ENCODE results near the gene TPT1.
"Not testable (repeated sequence)": the region's sequence is repeated elsewhere in the genome, so short reads cannot be mapped to it uniquely, and the experiment has no call there.

The TPT1 gene

DNA sequence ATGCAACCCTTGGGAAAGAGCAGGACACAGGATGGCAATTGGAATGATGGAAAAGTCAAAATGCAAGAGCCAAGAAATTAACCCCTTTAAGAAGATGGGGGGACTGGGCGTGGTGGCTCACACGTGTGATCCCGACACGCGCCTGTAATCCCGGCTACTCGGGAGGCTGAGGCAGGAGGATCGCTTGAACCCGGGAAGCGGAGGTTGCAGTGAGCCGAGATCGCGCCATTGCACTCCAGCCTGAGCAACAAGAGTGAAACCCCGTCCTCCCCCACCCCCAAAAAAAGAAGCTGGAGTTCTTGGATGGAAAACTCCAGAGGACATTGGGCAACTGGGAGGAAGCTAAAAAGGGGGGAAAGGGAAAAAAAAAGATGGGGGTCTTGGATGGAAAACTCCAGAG lies 1.7 kb upstream of the TPT1 start:
- H3K27ac ChIP-seq (ENCODE audit: low read depth, low read length); H3K9ac ChIP-seq (ENCODE audit: low read length); H3K9me3 ChIP-seq (ENCODE audit: control insufficient read depth, insufficient read depth, low read depth, low read length); H3K27me3 ChIP-seq (ENCODE audit: control insufficient read depth, insufficient read depth, low read length); H3K4me1 ChIP-seq (ENCODE audit: control insufficient read depth, insufficient read depth, low read length): not testable (repeated sequence)
- H3K4me3 ChIP-seq (ENCODE audit: low read depth, low read length): peak overlapping the region; percentile 88
- peaks cover 50% of the 10 kb centered on the region for H3K36me3 ChIP-seq (ENCODE audit: control insufficient read depth, insufficient read depth, low read length)

DNA sequence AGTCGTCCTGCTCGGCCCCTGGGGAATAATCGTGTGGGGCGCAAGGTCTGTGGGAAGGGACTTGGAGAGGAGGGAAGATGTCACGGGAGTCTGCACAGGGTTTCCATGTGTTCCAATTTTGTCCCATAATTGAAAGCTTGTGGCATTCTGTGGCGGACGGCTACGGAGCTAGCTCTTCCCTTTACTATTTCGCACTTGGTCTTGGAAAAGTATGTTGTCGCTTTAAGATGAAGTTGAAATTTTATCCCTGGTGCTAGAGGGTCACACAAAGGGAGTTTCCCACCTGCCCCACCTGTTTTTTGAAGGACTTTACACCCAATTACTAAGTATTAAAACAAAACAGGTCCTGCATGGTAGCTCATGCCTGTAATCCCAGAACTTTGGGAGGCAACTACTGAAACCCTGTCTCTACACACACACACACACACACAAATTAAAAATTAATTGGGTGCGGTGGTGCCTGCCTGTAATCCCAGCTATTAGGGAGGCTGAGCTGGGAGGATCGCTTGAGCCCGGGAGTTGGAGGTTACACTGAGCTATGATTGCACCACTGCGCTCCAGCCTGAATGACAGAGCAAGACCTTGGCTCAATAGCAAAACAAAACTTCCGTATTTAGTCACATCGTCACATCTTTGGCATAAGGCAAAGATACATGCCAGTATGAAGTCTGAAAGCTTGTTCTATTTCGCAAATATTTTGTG lies 967 bp upstream of the TPT1 start:
- Histone ChIP-seq H3K9ac (ENCODE audit: low read length) (peak overlapping the region; percentile 82), H3K27me3 (ENCODE audit: control insufficient read depth, insufficient read depth, low read length) (no peaks in the 10 kb centered on the region), H3K4me3 (ENCODE audit: low read depth, low read length) (peak overlapping the region; percentile 88), H3K27ac (ENCODE audit: low read depth, low read length) (peak overlapping the region; percentile 63), H3K4me1 (ENCODE audit: control insufficient read depth, insufficient read depth, low read length) (peaks cover 8% of the 10 kb centered on the region; the same call in 1 of the 2 replicates), H3K36me3 (ENCODE audit: control insufficient read depth, insufficient read depth, low read length) (peaks cover 51% of the 10 kb centered on the region), H3K9me3 (ENCODE audit: control insufficient read depth, insufficient read depth, low read depth, low read length) (no peaks in the 10 kb centered on the region)

DNA sequence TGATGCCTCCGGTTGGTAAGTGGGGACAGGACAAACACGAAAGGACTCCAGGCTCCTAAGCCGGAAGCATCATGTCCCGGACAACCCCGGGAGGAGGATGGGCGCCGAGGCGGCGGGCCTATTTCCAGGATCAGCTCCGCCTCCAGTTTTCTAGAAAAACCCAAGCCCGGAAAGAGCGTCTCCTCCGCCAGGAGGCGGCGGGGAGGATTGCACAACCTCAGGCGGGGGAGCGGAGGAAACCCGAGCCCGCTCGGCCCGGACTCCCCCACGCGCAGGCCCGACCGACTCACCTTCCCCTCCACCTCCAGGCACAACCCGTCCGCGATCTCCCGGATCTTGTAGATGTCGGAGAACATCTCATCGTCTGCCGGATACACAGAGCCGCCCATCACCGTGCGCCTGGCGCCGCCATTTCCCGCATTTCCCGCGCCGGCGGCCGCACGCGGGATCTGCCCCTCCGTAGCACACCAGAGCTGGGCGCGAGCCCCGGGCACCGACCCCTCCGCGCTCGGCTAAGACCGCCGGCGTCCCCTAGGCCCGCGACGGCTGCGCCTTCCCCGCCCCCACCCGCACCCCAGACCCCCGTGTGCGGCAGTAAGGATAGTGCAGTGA lies 455 bp downstream of the TPT1 start:
- peak overlapping the region; percentile 98 for H3K9ac ChIP-seq (ENCODE audit: low read length)
- peaks cover 8% of the 10 kb centered on the region; the same call in 1 of the 2 replicates for H3K4me1 ChIP-seq (ENCODE audit: control insufficient read depth, insufficient read depth, low read length)
- H3K27me3 ChIP-seq (ENCODE audit: control insufficient read depth, insufficient read depth, low read length): no peaks in the 10 kb centered on the region
- peak overlapping the region; percentile 99 for H3K27ac ChIP-seq (ENCODE audit: low read depth, low read length)
- peak overlapping the region; percentile 88 for H3K4me3 ChIP-seq (ENCODE audit: low read depth, low read length)
- H3K36me3 ChIP-seq (ENCODE audit: control insufficient read depth, insufficient read depth, low read length): peaks cover 60% of the 10 kb centered on the region
- H3K9me3 ChIP-seq (ENCODE audit: control insufficient read depth, insufficient read depth, low read depth, low read length): no peaks in the 10 kb centered on the region

- Histone ChIP-seq H3K27me3 (ENCODE audit: control insufficient read depth, insufficient read depth, low read length) (no peaks in the 10 kb centered on the region), H3K9ac (ENCODE audit: low read length) (peak overlapping the region; percentile 98), H3K27ac (ENCODE audit: low read depth, low read length) (peak overlapping the region; percentile 99; the same call in 1 of the 2 replicates), H3K4me1 (ENCODE audit: control insufficient read depth, insufficient read depth, low read length) (peaks cover 8% of the 10 kb centered on the region; the same call in 1 of the 2 replicates), H3K4me3 (ENCODE audit: low read depth, low read length) (peak overlapping the region; percentile 88), H3K9me3 (ENCODE audit: control insufficient read depth, insufficient read depth, low read depth, low read length) (no peaks in the 10 kb centered on the region), H3K36me3 (ENCODE audit: control insufficient read depth, insufficient read depth, low read length) (peaks cover 62% of the 10 kb centered on the region)
These were observed 1.1 kb downstream of the TPT1 start for GRCh38 chr13:45339867-45340266.

DNA sequence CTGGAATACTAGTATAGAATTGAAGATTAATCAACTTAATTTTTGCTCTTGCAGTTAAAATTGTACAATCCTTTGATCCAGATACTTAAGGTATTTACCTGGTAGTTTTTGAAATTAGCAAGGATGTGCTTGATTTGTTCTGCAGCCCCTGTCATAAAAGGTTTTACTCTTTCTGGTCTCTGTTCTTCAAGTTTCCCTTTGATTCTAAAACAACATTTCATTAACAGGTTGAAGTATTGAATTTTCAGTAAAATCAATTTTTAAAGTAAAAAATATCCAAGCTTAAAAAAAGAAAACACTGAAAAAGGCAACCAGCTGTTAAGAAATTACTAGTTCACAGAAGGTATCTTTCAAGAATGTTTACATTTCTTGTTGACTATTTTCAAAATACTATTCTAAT lies 1.6 kb downstream of the TPT1 start:
- H3K4me3 ChIP-seq (ENCODE audit: low read depth, low read length): peak overlapping the region; percentile 88
- H3K9me3 ChIP-seq (ENCODE audit: control insufficient read depth, insufficient read depth, low read depth, low read length): no peaks in the 10 kb centered on the region
- no peak overlapping the region for H3K9ac ChIP-seq (ENCODE audit: low read length)
- peaks cover 8% of the 10 kb centered on the region; the same call in 1 of the 2 replicates for H3K4me1 ChIP-seq (ENCODE audit: control insufficient read depth, insufficient read depth, low read length)
- H3K27ac ChIP-seq (ENCODE audit: low read depth, low read length): no peak overlapping the region
- no peaks in the 10 kb centered on the region for H3K27me3 ChIP-seq (ENCODE audit: control insufficient read depth, insufficient read depth, low read length)
- peaks cover 62% of the 10 kb centered on the region for H3K36me3 ChIP-seq (ENCODE audit: control insufficient read depth, insufficient read depth, low read length)

- Histone ChIP-seq H3K36me3 (ENCODE audit: control insufficient read depth, insufficient read depth, low read length) (peaks cover 59% of the 10 kb centered on the region), H3K27me3 (ENCODE audit: control insufficient read depth, insufficient read depth, low read length) (no peaks in the 10 kb centered on the region), H3K9me3 (ENCODE audit: control insufficient read depth, insufficient read depth, low read depth, low read length) (no peaks in the 10 kb centered on the region), H3K4me1 (ENCODE audit: control insufficient read depth, insufficient read depth, low read length) (peaks cover 12% of the 10 kb centered on the region; the same call in 1 of the 2 replicates), H3K9ac (ENCODE audit: low read length) (no peak overlapping the region), H3K4me3 (ENCODE audit: low read depth, low read length) (no peak overlapping the region), H3K27ac (ENCODE audit: low read depth, low read length) (no peak overlapping the region)
These were observed 3.2 kb downstream of the TPT1 start for GRCh38 chr13:45337803-45338202.

- no peak overlapping the region for H3K27ac ChIP-seq (ENCODE audit: low read depth, low read length)
- peaks cover 59% of the 10 kb centered on the region for H3K36me3 ChIP-seq (ENCODE audit: control insufficient read depth, insufficient read depth, low read length)
- no peak overlapping the region for H3K4me3 ChIP-seq (ENCODE audit: low read depth, low read length)
- no peak overlapping the region for H3K9ac ChIP-seq (ENCODE audit: low read length)
- H3K27me3 ChIP-seq (ENCODE audit: control insufficient read depth, insufficient read depth, low read length): no peaks in the 10 kb centered on the region
- no peaks in the 10 kb centered on the region for H3K9me3 ChIP-seq (ENCODE audit: control insufficient read depth, insufficient read depth, low read depth, low read length)
- H3K4me1 ChIP-seq (ENCODE audit: control insufficient read depth, insufficient read depth, low read length): peaks cover 15% of the 10 kb centered on the region; the same call in 1 of the 2 replicates
These were observed 3.6 kb downstream of the TPT1 start for GRCh38 chr13:45337395-45337794.

DNA sequence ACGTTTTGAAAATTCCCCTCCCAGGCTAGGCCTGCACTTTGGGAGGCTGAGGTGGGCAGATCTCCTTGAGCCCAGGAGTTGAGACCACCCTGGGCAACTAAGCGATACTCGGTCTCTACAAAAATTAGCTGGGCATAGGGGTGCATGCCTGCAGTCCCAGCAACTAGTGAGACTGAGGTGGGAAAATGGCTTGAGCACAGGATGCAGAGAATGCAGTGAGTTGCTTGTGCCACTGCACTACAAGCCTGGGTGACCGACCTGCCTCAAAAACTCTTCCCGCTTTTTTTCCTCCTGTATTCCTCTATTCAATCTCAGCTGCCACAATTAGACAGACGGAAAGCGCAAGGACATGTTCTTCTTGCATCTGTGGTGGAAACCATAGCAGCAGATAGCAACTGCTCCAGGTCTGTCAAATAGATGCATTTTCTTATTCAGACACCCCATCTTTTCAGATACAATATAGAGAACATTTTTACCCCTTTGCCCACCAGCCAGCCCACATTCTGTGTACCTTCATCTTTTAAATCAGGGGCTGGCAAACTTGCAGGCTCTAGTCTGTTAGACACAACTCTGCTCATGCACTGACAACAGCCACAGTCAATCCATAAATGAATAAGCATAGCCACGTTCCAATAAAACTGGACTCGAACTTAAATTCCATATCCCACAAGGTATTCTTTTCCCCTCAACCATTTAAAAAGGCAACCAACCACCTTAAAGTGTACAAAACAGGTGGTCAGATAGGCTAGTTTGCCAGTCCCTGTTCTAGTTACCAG lies 4.8 kb downstream of the TPT1 start:
- Histone ChIP-seq H3K4me3 (ENCODE audit: low read depth, low read length) (no peak overlapping the region), H3K27ac (ENCODE audit: low read depth, low read length) (no peak overlapping the region), H3K4me1 (ENCODE audit: control insufficient read depth, insufficient read depth, low read length) (peaks cover 14% of the 10 kb centered on the region; the same call in 1 of the 2 replicates), H3K36me3 (ENCODE audit: control insufficient read depth, insufficient read depth, low read length) (peaks cover 59% of the 10 kb centered on the region), H3K9ac (ENCODE audit: low read length) (no peak overlapping the region), H3K27me3 (ENCODE audit: control insufficient read depth, insufficient read depth, low read length) (no peaks in the 10 kb centered on the region), H3K9me3 (ENCODE audit: control insufficient read depth, insufficient read depth, low read depth, low read length) (no peaks in the 10 kb centered on the region)

DNA sequence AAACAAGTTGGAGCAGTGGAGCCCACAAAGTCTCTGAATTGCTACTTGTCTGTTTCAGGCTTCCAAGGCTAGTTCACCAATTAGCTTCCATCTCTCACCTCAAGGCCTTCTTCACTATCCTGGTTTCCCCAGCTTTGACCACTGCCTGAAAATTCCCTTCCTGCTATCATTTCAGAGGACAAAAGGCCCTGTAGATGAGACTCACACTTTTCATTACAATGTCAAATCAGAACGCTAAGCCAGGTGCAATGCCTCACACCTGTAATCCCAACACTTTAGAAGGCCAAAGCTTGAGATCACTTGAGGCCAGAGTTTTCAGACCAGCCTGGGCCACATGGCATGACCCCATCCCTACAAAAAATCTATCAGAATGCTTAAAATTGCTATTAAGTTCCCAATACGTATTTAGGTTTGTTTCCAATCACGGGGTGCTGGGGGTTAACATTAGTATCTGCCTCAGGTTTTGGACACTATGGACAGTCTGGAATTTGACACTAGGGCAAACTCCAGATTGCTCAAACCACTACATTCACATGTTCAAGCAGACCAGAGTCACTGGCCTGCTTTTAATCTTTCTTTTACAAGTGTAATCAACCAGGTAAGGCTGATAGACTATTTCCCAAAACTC lies 5.5 kb downstream of the TPT1 start:
- Histone ChIP-seq H3K9me3 (ENCODE audit: control insufficient read depth, insufficient read depth, low read depth, low read length) (no peaks in the 10 kb centered on the region), H3K4me3 (ENCODE audit: low read depth, low read length) (no peak overlapping the region), H3K4me1 (ENCODE audit: control insufficient read depth, insufficient read depth, low read length) (peaks cover 14% of the 10 kb centered on the region; the same call in 1 of the 2 replicates), H3K9ac (ENCODE audit: low read length) (no peak overlapping the region), H3K36me3 (ENCODE audit: control insufficient read depth, insufficient read depth, low read length) (peaks cover 59% of the 10 kb centered on the region), H3K27me3 (ENCODE audit: control insufficient read depth, insufficient read depth, low read length) (no peaks in the 10 kb centered on the region), H3K27ac (ENCODE audit: low read depth, low read length) (no peak overlapping the region)

- Histone ChIP-seq H3K27ac (ENCODE audit: low read depth, low read length) (no peak overlapping the region), H3K4me3 (ENCODE audit: low read depth, low read length) (no peak overlapping the region), H3K9me3 (ENCODE audit: control insufficient read depth, insufficient read depth, low read depth, low read length) (no peaks in the 10 kb centered on the region), H3K36me3 (ENCODE audit: control insufficient read depth, insufficient read depth, low read length) (peaks cover 48% of the 10 kb centered on the region), H3K4me1 (ENCODE audit: control insufficient read depth, insufficient read depth, low read length) (peaks cover 12% of the 10 kb centered on the region; the same call in 1 of the 2 replicates), H3K9ac (ENCODE audit: low read length) (no peak overlapping the region), H3K27me3 (ENCODE audit: control insufficient read depth, insufficient read depth, low read length) (no peaks in the 10 kb centered on the region)
These were observed 6.7 kb downstream of the TPT1 start for GRCh38 chr13:45333977-45334922.

Measured in HUES6 (cell line).